Measurements from ENCODE around the gene RGS19.

GRCh38 chr20:64030371-64031134 lies 48.8 kb downstream of the RGS19 start:
- TF ChIP-seq POLR2A (IDR thresholded peaks at IDR 0.05) (no peak), CTCF (IDR thresholded peaks at IDR 0.05) (no peak)
